Neural progenitor cell (in vitro differentiated cells): ENCODE data around the gene ATL3.

ENCODE experiments used
- CTCF ChIP-seq: fragments of 200-600 bp; sonication (generic); IDR thresholded peaks from 2 replicates; pipeline ENCODE4 v1.5.1; 2017; ENCODE audit warnings: antibody characterized with exemption, mild to moderate bottlenecking
- EZH2 ChIP-seq: fragments of 200-600 bp; sonication (generic); IDR thresholded peaks from 2 replicates; pipeline ENCODE4 v1.6.1; 2017; ENCODE audit warnings: antibody characterized with exemption, mild to moderate bottlenecking, moderate library complexity
- EZH2phosphoT487 ChIP-seq: fragments of 200-600 bp; sonication (generic); IDR thresholded peaks from 2 replicates; pipeline ENCODE4 v1.6.1; 2017; ENCODE audit warnings: antibody characterized with exemption

GRCh38 chr11:63667995-63668795, 3.0 kb downstream of the ATL3 start:
- TF ChIP-seq CTCF (no peak), EZH2 (no peak), EZH2phosphoT487 (no peak)
